WTC11 (cell line): ENCODE data around the gene HINT3.

ENCODE experiments used
- CREM ChIP-seq: sonication (generic); formaldehyde crosslinking; IDR thresholded peaks from 2 replicates; pipeline ENCODE4 v1.8.1; 2022; ENCODE audit warnings: mild to moderate bottlenecking, missing genetic modification reagents, moderate library complexity
- JUN ChIP-seq: sonication (generic); formaldehyde crosslinking; IDR thresholded peaks from 2 replicates; pipeline ENCODE4 v1.8.0; 2023; ENCODE audit warnings: mild to moderate bottlenecking, missing genetic modification reagents
- MXD4 ChIP-seq: fragments of 250-450 bp; sonication (Bioruptor Pico); IDR thresholded peaks from 2 replicates; pipeline ENCODE4 v1.8.0; 2021; ENCODE audit warnings: mild to moderate bottlenecking, moderate library complexity, borderline replicate concordance
- NR1H2 ChIP-seq: sonication (generic); formaldehyde crosslinking; IDR thresholded peaks from 2 replicates; pipeline ENCODE4 v1.9.0; 2021; ENCODE audit warnings: mild to moderate bottlenecking, moderate library complexity, missing genetic modification reagents
- TEAD4 ChIP-seq: sonication (generic); formaldehyde crosslinking; IDR thresholded peaks from 2 replicates; pipeline ENCODE4 v1.8.0; 2022; ENCODE audit warnings: mild to moderate bottlenecking, missing genetic modification reagents
- ZNF219 ChIP-seq: sonication (generic); formaldehyde crosslinking; IDR thresholded peaks from 2 replicates; pipeline ENCODE4 v1.8.0; 2023; ENCODE audit warnings: missing genetic modification reagents, mild to moderate bottlenecking, borderline replicate concordance
- ZNF263 ChIP-seq: sonication (generic); formaldehyde crosslinking; IDR thresholded peaks from 2 replicates; pipeline ENCODE4 v1.8.1; 2022; ENCODE audit warnings: low read depth, mild to moderate bottlenecking, moderate library complexity, missing genetic modification reagents
- TF ChIP-seq, protein P1 (sequence below): fragments of 200-600 bp; IDR thresholded peaks from 2 replicates; pipeline ENCODE4 v1.8.0; 2022; ENCODE audit warnings: antibody characterized with exemption
- TF ChIP-seq, protein P2 (sequence below): sonication (generic); formaldehyde crosslinking; conservative IDR thresholded peaks from 2 replicates; pipeline ENCODE4 v1.8.1; 2022; ENCODE audit warnings: mild to moderate bottlenecking, missing genetic modification reagents
- TF ChIP-seq, protein P3 (sequence below): sonication (generic); formaldehyde crosslinking; IDR thresholded peaks from 2 replicates; pipeline ENCODE4 v1.8.0; 2023; ENCODE audit warnings: missing genetic modification reagents, mild to moderate bottlenecking, borderline replicate concordance
- TF ChIP-seq, protein P4 (sequence below): sonication (generic); formaldehyde crosslinking; IDR thresholded peaks from 2 replicates; pipeline ENCODE4 v1.8.0; 2022; ENCODE audit warnings: mild to moderate bottlenecking, missing genetic modification reagents
- TF ChIP-seq, protein P5 (sequence below): sonication (generic); formaldehyde crosslinking; IDR thresholded peaks from 2 replicates; pipeline ENCODE4 v1.8.1; 2022; ENCODE audit warnings: missing genetic modification reagents, borderline replicate concordance
- TF ChIP-seq, protein P6 (sequence below): sonication (generic); formaldehyde crosslinking; IDR thresholded peaks from 2 replicates; pipeline ENCODE4 v1.8.1; 2023; ENCODE audit warnings: mild to moderate bottlenecking, missing genetic modification reagents, moderate library complexity

DNA sequence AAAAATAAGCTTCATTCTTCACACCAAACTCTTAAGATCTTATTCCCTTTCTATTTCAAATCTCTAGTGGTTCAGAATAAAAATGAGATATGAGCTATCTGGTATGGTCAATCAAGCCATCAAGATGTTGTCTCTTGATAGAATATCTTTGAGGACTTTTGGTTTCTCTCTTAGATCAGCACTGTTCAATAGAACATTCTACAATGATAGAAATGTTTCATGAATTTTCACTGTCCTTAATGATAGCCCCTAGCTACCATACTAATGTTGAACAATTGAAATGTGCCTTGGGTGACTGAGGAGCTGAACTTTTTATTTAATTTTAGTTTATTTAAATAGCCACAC, 24.1 kb upstream of the HINT3 start:
- TF ChIP-seq, protein P1, sequence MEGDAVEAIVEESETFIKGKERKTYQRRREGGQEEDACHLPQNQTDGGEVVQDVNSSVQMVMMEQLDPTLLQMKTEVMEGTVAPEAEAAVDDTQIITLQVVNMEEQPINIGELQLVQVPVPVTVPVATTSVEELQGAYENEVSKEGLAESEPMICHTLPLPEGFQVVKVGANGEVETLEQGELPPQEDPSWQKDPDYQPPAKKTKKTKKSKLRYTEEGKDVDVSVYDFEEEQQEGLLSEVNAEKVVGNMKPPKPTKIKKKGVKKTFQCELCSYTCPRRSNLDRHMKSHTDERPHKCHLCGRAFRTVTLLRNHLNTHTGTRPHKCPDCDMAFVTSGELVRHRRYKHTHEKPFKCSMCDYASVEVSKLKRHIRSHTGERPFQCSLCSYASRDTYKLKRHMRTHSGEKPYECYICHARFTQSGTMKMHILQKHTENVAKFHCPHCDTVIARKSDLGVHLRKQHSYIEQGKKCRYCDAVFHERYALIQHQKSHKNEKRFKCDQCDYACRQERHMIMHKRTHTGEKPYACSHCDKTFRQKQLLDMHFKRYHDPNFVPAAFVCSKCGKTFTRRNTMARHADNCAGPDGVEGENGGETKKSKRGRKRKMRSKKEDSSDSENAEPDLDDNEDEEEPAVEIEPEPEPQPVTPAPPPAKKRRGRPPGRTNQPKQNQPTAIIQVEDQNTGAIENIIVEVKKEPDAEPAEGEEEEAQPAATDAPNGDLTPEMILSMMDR, result no peak
- TF ChIP-seq, protein P2, sequence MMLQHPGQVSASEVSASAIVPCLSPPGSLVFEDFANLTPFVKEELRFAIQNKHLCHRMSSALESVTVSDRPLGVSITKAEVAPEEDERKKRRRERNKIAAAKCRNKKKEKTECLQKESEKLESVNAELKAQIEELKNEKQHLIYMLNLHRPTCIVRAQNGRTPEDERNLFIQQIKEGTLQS (CRISPR knock-in tag), result no peak
- TF ChIP-seq, protein P3, sequence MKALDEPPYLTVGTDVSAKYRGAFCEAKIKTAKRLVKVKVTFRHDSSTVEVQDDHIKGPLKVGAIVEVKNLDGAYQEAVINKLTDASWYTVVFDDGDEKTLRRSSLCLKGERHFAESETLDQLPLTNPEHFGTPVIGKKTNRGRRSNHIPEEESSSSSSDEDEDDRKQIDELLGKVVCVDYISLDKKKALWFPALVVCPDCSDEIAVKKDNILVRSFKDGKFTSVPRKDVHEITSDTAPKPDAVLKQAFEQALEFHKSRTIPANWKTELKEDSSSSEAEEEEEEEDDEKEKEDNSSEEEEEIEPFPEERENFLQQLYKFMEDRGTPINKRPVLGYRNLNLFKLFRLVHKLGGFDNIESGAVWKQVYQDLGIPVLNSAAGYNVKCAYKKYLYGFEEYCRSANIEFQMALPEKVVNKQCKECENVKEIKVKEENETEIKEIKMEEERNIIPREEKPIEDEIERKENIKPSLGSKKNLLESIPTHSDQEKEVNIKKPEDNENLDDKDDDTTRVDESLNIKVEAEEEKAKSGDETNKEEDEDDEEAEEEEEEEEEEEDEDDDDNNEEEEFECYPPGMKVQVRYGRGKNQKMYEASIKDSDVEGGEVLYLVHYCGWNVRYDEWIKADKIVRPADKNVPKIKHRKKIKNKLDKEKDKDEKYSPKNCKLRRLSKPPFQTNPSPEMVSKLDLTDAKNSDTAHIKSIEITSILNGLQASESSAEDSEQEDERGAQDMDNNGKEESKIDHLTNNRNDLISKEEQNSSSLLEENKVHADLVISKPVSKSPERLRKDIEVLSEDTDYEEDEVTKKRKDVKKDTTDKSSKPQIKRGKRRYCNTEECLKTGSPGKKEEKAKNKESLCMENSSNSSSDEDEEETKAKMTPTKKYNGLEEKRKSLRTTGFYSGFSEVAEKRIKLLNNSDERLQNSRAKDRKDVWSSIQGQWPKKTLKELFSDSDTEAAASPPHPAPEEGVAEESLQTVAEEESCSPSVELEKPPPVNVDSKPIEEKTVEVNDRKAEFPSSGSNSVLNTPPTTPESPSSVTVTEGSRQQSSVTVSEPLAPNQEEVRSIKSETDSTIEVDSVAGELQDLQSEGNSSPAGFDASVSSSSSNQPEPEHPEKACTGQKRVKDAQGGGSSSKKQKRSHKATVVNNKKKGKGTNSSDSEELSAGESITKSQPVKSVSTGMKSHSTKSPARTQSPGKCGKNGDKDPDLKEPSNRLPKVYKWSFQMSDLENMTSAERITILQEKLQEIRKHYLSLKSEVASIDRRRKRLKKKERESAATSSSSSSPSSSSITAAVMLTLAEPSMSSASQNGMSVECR (CRISPR knock-in tag), result no peak
- TF ChIP-seq, protein P4, sequence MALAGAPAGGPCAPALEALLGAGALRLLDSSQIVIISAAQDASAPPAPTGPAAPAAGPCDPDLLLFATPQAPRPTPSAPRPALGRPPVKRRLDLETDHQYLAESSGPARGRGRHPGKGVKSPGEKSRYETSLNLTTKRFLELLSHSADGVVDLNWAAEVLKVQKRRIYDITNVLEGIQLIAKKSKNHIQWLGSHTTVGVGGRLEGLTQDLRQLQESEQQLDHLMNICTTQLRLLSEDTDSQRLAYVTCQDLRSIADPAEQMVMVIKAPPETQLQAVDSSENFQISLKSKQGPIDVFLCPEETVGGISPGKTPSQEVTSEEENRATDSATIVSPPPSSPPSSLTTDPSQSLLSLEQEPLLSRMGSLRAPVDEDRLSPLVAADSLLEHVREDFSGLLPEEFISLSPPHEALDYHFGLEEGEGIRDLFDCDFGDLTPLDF (CRISPR knock-in tag), result no peak
- TF ChIP-seq CREM (CRISPR knock-in tag), result no peak
- TF ChIP-seq MXD4 (CRISPR knock-in tag), result no peak
- TF ChIP-seq TEAD4 (CRISPR knock-in tag), result no peak
- no peak for TF ChIP-seq NR1H2 (CRISPR knock-in tag)
- TF ChIP-seq JUN (CRISPR knock-in tag), result no peak
- no peak for TF ChIP-seq ZNF263 (CRISPR knock-in tag)
- TF ChIP-seq, protein P5, sequence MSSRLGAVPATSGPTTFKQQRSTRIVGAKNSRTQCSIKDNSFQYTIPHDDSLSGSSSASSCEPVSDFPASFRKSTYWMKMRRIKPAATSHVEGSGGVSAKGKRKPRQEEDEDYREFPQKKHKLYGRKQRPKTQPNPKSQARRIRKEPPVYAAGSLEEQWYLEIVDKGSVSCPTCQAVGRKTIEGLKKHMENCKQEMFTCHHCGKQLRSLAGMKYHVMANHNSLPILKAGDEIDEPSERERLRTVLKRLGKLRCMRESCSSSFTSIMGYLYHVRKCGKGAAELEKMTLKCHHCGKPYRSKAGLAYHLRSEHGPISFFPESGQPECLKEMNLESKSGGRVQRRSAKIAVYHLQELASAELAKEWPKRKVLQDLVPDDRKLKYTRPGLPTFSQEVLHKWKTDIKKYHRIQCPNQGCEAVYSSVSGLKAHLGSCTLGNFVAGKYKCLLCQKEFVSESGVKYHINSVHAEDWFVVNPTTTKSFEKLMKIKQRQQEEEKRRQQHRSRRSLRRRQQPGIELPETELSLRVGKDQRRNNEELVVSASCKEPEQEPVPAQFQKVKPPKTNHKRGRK (CRISPR knock-in tag), result no peak
- TF ChIP-seq, protein P6, sequence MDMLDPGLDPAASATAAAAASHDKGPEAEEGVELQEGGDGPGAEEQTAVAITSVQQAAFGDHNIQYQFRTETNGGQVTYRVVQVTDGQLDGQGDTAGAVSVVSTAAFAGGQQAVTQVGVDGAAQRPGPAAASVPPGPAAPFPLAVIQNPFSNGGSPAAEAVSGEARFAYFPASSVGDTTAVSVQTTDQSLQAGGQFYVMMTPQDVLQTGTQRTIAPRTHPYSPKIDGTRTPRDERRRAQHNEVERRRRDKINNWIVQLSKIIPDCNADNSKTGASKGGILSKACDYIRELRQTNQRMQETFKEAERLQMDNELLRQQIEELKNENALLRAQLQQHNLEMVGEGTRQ (CRISPR knock-in tag), result no peak
- TF ChIP-seq ZNF219 (CRISPR knock-in tag), result no peak
